Colonic mucosa (tissue), 4 donors: Measurements from ENCODE around the gene NOL4L. TPM values are rescaled to one million over a fixed set of nuclear protein-coding genes. Genes with fewer than 3 reads are reported as not detected.
A peak's percentile ranks its signal among the peaks of the same experiment; 100 is the strongest.

Experiments used
- DNase-seq: peaks from one replicate; pipeline ENCODE4 v3.0.0-alpha.2; 2020
- H3K27ac ChIP-seq: fragments of 200-600 bp; one replicate; pipeline ENCODE4 v1.8.0; 2021
- H3K27me3 ChIP-seq: fragments of 200-600 bp; one replicate; pipeline ENCODE4 v1.8.0; 2021
- H3K36me3 ChIP-seq: fragments of 200-600 bp; one replicate; pipeline ENCODE4 v1.8.0; 2021
- H3K4me1 ChIP-seq: fragments of 200-600 bp; one replicate; pipeline ENCODE4 v1.8.0; 2021; ENCODE audit warnings: mild to moderate bottlenecking
- H3K4me3 ChIP-seq: fragments of 200-600 bp; one replicate; pipeline ENCODE4 v1.8.0; 2021
- H3K9ac ChIP-seq, 2 donors: one replicate each; pipeline ENCODE4 v1.7.0; 2013; ENCODE audit warnings: control low read depth in 2 of 2, low read depth in 2 of 2, low read length in 2 of 2
- H3K9me3 ChIP-seq: fragments of 200-600 bp; one replicate; pipeline ENCODE4 v1.8.0; 2021
- CTCF ChIP-seq: fragments of 200-600 bp; IDR thresholded peaks from one replicate; pipeline ENCODE4 v1.8.0; 2022; ENCODE audit warnings: antibody characterized with exemption, mild to moderate bottlenecking
- intact Hi-C: fragments of 100-400 bp; cut with DNase I; formaldehyde crosslinking; loops from one replicate; pipeline ENCODE4 v1.14.1; 2022
- total RNA-seq, 2 donors: library from RNA; stranded (reverse); fragmentation: NEBNext Ultra II Directional in 1 of 2; extraction: Animal tissue kit (Norgen Biotek cat#: 25700) in 1 of 2; gene quantifications; one replicate each; pipeline ENCODE4 v1.2.1, GENCODE V29; 2021
- donor health status: healthy.
- donor health status: DM: no; HTN: no; CAD: no.
- donor health status: DM: no; HTN: no; CAD: no.

The NOL4L gene
- total RNA-seq, 2 donors from 2014 or later = 54.2 to 58.0 TPM

- H3K27ac ChIP-seq = no peak overlapping the region
- H3K27me3 ChIP-seq = no peaks in the 10 kb centered on the region
- no peaks in the 10 kb centered on the region for H3K36me3 ChIP-seq
- TF ChIP-seq CTCF = no peak
- H3K9ac ChIP-seq = no peak overlapping the region
- no peaks in the 10 kb centered on the region for H3K9me3 ChIP-seq
- intact Hi-C loops = no loop called here
- H3K4me3 ChIP-seq = peak overlapping the region; percentile 4
- peaks cover 6% of the 10 kb centered on the region for H3K4me1 ChIP-seq
- DNase-seq = no peak
Observed at GRCh38 chr20:32457479-32457986, 127.6 kb downstream of the NOL4L start.

GRCh38 chr20:32456869-32457478, 128.2 kb downstream of the NOL4L start:
- intact Hi-C loops = no loop called here
- Histone ChIP-seq H3K9me3 (no peaks in the 10 kb centered on the region), H3K9ac (peak overlapping the region in 1 of 2 donors; percentile 2), H3K27me3 (no peaks in the 10 kb centered on the region), H3K4me3 (peak overlapping the region; percentile 4), H3K27ac (no peak overlapping the region), H3K4me1 (peaks cover 6% of the 10 kb centered on the region), H3K36me3 (peaks cover 4% of the 10 kb centered on the region)
- no peak for DNase-seq
- peak; percentile 51 for TF ChIP-seq CTCF

GRCh38 chr20:32455901-32456701, 129.0 kb downstream of the NOL4L start:
- DNase-seq = no peak
- intact Hi-C loops = no loop called here
- peaks cover 8% of the 10 kb centered on the region for H3K36me3 ChIP-seq
- H3K4me3 ChIP-seq = no peak overlapping the region
- no peak for TF ChIP-seq CTCF
- H3K27me3 ChIP-seq = no peaks in the 10 kb centered on the region
- no peaks in the 10 kb centered on the region for H3K9me3 ChIP-seq
- H3K9ac ChIP-seq = no peak overlapping the region
- peaks cover 6% of the 10 kb centered on the region for H3K4me1 ChIP-seq
- H3K27ac ChIP-seq = no peak overlapping the region

GRCh38 chr20:32455171-32455900, 129.8 kb downstream of the NOL4L start:
- Histone ChIP-seq H3K4me1 (peaks cover 6% of the 10 kb centered on the region), H3K9ac (no peak overlapping the region), H3K27ac (no peak overlapping the region), H3K9me3 (no peaks in the 10 kb centered on the region), H3K36me3 (peaks cover 8% of the 10 kb centered on the region), H3K4me3 (no peak overlapping the region), H3K27me3 (no peaks in the 10 kb centered on the region)
- no peak for DNase-seq
- intact Hi-C loops = no loop called here
- TF ChIP-seq CTCF = no peak
